GM19468 (cell line): ENCODE results near the gene MYF6.
A peak's percentile ranks its signal among the peaks of the same experiment; 100 is the strongest.
"Not testable (repeated sequence)": the region's sequence is repeated elsewhere in the genome, so short reads cannot be mapped to it uniquely, and the experiment has no call there.

Experiments
- ATAC-seq: cut with Tn5 transposase; IDR thresholded peaks from one replicate; pipeline ENCODE4 v1.9.1; 2021; ENCODE audit warnings: mild to moderate bottlenecking, moderate library complexity, moderate number of reproducible peaks; ENCODE audit not compliant: unreplicated experiment; ENCODE audit errors: extremely low read depth

Gene MYF6

DNA sequence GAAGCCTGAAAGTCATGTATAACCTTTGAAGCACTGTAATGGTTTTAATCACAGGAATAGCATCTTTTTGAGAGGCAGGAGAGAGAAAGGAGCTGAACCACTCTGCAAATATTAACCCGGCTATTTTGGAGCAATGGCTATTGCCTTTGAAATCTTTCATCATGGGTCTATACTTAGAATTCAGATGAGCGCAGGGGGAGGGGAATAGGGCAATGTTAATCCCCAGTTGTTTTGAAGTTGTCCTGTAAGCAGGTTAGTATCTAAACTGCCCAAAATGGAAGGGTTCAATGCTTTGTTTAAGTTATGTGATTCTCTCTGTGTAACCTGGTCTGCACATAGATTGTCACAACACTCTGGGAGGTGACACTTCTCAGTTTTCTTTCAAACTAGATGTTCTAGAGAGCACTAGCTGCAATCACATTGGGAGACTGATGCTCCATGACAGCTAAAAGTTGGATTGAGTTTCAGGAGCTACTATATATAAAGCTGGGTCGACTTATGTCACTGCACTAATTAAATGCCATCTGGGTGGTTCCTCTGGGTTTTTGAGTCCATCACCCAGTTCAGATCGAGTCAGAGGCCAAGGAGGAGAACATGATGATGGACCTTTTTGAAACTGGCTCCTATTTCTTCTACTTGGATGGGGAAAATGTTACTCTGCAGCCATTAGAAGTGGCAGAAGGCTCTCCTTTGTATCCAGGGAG lies at the start of gene MYF6:
Gene MYF6, plus strand, starts transcription at position 509 of the 704 bp plus-strand sequence. Its CDS starts 86 bp downstream, at position 595.
- no peak for ATAC-seq

DNA sequence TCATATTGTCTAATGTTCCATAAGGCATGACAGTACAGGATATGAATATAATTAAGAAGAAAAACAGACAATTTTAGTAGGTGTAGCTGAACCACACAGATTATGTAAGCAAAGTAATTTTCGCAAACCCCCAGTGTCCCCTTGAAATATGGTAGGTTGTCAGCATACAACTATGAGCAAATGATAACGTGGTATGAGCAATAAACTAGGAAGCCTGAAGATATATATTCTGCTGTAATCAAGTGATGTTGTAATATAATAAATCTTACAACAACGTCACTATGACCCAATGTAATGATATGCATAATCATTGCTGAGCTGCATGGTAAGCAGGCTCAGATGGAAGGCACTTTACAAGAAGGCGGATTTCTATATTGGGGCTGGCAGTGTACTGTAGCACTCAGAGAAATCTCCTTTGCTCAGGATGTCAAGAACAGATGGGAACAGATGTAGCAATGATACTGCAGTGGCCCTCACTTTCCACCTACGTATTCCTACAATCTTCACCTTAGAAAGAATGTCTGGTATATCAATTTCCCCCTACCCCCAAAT lies 47.8 kb upstream of the MYF6 start:
- no peak for ATAC-seq

DNA sequence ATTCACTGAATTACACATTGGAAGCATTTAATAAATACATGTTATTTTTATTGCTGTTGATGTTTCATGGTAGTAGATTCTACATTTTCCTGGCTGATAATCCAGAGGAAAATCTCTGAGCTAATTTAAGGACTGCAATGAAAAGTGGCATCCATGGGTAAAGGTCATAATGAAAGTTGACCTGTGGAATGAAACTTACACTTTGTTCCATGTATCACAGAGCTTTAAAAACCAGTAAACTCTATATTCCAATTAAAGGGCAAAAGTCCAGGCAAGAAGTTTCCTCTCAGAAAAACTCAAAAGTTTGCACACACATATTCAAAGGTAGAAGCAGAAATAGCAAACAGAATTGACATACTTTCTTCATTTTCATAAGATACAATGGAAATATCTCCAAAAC lies 44.8 kb upstream of the MYF6 start:
- ATAC-seq, result no peak

DNA sequence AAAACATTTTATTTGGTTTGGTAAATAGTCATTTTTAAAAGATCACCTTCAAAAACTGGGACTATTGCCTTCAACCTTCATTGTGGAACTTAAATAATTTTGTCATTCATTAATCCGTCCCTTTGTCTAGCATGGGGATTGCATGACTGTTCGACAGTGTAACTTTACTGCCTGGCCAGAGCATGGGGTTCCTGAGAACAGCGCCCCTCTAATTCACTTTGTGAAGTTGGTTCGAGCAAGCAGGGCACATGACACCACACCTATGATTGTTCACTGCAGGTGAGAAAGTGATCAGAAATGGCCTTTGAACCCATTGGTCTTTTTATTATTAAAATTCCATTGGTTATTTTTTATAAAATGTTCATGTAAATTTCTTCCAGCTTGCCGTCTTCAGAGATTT lies 37.2 kb upstream of the MYF6 start:
- no peak for ATAC-seq

DNA sequence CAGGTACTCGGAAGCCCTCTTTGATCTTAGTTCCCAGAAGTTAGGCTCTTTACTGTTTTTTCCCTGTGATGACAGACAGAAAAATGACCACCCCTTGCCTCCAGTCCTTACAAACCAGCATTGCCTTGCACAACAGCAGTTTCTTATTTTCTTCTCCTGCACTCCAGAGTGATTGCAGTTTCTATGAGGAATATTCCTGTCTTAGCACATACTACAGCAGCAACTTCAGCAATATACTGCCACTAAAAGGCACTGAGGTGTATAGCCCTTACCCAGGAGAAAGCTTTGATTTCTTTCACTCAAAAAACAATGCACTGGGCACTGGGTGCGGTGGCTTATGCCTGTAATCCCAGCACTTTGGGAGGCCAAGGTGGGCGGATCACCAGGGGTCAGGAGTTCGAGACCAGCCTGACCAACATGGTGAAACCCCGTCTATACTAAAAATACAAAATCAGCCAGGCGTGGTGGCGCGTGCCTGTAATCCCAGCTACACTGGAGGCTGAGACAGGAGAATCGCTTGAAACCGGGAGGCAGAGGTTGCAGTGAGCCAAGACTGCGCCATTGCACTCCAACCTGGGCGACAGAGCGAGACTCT lies 31.3 kb upstream of the MYF6 start:
- ATAC-seq, result not testable (repeated sequence)

DNA sequence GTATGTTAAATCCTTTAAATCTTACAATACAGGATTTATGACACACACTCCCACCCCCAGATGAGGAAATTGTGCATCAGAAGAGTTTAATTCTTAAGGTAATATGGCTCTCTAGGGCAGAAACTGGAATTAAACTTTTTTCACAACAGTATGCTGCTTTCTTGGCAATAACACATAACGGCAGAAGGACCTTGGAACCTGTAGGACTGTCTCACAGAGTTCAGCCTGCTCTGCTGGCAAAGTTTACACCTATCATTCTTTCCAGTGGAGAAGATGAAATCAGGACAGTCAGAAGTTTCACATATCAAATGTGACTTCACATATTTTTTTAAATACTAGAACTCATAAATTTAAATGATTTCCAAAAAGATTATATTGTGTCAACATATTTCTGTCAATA lies 30.6 kb upstream of the MYF6 start:
- ATAC-seq, result no peak

DNA sequence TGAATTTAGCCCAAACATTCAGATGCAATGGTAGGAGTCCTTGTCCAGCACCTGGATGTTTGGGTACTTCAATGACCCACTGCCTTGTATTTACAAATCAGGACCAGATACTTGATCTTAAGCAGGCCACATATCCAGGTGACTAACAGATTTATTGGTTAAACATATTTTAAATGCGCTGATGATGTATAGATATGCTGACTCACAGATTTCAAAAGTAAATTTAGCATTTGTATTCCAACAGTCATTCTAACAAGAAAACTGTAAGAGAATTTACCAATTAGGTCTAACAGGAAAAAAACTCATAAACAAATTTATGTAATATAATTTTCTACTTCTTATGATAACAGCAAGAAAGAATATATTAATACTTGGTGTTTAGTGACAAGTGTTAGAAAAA lies 29.4 kb upstream of the MYF6 start:
- no peak for ATAC-seq

DNA sequence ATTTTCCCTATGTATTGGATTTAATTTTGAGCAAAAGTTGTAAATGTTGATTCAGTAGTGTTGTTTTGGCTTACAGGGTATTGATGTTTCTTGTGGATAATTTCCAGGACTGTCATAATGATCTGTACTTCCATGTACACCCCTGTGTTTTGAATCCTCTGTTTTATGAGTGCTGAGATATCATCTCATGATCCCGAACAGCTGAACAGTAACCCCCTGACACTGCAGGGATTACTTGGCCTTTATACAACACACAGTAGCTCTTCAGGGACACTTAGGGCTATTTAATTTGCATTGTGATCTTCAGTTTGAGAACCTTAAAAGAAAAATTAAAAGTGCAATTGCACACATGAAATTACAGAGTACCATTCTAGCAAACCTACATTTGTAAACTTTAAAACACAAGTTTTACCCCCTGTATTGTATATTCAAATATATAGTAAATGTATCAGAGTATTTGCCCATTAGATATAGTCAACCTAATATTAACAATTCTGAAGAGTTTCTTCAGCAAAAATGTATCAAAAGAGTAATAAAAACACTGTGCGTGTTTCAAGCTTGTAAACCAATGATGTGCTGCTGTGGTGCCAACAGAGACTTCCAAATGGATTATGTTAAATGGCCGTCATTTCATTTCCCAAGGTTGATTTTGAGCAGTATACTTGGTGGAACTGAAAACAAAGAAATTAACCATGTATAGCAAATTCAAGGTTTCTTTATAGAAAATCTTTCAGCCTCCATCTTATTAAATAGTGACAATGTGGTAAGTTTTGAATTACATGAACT lies 27.9 kb upstream of the MYF6 start:
- no peak for ATAC-seq

DNA sequence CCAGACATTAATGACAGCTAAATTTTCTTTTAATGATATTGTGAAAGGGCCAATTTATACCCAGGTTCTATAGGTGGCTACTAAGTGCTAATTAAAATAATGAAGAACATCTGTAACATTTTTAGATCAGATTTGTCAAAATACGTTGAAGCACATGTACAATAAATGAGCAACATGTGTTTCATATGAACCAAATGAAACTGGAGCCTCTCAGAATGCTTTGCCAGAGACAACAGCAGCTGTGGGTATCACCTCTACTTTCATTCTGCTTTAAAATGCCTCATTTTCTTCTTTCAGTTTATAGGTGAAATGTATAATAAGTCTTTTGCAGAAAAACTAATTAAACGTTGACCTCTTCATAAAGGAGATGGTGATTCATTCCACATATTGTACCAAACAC lies 26.1 kb upstream of the MYF6 start:
- ATAC-seq, result peak; percentile 89

DNA sequence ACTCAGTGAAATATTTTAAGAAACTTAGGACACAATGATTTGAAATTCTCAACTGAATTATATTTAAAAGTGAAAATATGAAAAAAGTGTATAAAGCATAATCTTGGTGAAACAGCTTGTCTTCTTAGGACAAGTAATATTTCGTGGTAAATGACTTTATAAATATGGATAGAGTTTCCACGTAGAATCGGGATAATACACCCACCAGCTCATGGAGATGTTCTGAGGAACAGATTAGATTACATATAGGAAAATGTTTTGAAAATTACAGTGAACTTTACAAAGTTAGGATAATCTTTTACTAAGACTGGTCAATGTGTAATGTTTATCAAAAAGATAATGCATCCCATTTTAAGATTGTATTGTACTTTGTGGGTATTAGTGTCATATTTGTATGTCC lies 25.6 kb upstream of the MYF6 start:
- ATAC-seq, result no peak

DNA sequence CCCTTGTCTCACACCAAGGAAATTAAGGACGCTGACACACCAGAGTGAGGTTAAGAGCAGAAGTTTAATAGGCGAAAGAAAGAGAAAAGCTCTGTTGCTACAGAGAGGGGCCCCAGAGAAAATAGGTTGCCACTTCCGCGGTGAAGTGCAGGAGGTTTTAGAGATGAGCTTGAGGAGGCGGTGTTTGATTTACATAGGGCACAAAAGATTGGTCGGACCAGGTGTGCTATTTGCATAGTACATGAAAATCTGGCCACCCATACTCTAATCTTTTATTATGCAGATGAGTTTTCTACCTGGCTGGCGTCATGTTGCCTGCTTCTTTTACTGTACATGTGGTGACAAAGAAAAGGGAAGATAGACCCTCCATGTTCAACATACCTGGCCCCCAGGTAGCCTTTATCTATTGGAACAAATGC lies 23.3 kb upstream of the MYF6 start:
- no peak for ATAC-seq

DNA sequence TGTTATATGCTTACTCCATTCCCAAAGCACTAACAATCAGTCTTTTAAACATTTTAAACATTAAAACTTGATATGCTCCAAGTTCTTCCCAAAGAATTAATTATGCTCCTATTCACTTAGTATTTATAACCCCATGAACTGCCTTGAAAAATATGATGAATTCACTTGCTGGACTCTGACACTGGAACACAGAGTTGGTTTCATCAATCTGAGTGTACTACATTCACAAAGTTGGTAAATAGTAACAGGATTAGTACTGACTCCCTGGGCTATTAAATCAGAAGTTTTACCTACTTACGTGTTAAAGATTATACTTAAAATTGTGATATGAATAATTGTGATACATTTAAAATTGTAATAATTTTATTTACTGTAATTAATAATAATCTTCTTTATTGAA lies 17.3 kb upstream of the MYF6 start:
- ATAC-seq, result no peak

DNA sequence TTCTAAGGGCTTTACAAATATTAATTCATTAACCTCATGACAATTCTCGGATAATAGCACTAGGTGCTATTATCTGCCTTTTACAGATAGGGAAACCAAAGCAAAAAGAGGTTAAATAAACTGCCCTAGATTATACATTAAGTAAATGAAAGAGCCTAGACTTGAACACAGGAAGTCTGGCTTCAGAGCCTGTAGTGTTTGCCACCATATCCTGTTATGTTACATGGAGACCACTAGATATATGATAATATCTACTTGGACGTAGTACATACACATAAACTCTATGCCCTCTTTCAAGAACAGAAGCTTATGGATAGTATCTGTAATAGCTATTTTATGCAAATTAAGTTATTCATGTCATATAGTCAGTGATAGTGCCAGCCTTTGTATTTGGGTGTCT lies 16.9 kb upstream of the MYF6 start:
- ATAC-seq, result no peak

DNA sequence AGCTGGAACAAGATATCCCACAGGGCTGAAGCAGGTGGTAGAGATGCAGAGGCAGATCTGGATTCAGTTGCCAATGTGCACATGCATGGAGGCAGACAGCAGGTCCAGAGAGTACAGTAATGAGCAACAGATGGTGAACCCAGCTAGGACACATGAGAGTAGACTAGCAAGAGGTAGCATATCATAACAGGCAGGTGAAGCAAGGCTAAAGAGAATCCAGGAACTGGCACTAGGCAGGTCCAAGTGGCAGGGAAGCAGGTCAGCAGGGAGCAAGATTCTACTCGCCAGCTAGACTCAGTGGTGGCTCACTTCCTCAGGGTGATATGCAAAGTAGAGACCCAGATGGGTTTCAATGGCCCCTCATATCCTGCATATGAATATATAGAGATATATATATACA lies 15.3 kb upstream of the MYF6 start:
- ATAC-seq, result peak; percentile 30

DNA sequence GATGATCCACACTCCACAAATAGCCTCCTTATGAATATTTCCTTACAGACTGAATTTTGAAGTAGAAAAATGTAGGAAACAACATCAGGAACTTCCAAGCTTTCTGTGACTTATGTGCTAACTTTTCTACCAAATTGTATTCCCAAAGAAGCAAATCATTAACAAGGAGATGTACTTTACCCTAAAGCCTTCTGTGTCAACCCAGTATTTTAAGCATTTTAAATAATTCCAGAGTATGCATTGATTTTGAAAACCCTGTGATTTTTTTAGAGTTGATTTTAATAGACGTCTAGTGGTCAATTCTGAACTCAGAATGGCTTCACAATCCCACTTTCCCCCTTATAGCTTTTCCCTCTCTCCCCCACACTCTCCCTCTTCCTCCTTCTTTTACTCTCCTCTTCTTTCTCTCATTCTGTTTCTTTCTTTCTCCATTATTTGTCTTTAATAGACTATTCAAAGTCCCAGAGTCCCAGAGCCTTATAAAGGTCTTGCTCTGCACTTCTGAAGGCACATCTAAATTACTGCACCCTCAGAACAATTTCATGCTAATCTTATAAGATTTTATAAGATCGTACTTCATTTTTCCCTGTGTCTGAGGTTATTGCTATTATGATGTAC lies 10.1 kb upstream of the MYF6 start:
- ATAC-seq, result no peak

DNA sequence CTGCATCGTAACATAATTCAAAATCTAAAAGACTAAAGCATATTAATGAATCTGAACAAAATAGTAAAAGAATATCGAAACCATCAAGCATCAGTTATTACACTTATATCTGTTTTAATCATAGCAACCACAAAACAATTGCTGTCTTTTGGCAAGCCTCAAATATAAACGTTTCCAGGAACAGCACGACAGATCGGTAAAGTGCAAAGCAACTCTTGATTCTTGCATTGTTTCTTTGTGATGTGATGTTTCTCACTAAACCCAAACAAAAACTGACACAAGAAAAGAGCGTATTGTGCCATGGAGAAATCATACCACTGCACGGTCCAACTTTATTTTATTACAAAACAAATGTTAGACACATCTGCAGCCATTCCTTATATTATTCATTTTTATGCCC lies 9.2 kb upstream of the MYF6 start:
- ATAC-seq, result no peak

DNA sequence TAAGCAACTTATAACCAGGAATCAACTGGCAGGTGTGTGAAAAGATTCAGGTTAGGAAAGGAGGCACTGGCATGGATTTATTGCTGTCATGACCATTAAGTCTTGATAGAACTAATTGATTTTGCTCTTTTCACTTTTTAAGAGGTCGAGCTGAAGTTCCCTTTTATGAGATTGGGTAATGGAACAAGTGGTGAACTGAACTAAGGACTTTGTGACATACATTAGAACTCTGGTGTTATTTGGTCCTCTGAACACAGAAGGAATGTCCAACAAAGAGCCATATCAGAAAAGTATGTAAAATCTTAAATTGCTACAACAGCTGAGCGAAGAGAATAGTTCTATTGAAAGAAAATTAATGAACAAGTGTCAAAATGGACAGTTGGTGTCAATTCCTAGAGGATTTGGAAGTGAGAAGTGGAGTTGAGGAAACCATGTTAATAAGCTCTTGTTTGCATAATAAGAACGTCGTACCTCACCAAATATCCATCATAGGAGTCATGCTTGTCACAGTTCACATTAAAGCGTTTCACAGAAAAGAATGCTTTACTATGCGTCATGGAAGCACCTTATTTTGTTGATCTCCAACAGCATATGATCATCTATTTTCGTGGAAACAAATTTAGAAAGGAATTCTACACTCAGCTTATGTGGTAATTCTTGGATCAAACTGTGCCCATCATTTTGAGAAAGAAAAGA lies 8.4 kb upstream of the MYF6 start:
- no peak for ATAC-seq

DNA sequence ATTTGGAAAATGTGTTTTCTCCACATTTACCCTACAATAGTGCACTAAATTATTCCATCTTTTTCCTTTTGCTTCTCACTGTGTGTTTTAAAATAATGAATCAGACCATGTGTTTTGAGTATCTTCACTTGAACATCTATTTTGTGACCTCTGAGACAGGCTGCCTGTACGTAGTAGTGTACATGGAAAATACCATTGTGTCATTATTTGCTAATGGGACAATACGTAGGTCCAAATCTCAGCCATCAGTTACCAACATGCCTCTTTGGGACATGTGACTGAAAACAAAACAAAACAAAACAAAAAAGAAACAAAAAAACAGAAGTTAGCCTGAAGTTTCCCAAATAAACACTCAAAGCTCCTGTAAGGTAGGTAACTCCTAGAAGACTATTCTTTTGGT lies 7.1 kb upstream of the MYF6 start:
- no peak for ATAC-seq

DNA sequence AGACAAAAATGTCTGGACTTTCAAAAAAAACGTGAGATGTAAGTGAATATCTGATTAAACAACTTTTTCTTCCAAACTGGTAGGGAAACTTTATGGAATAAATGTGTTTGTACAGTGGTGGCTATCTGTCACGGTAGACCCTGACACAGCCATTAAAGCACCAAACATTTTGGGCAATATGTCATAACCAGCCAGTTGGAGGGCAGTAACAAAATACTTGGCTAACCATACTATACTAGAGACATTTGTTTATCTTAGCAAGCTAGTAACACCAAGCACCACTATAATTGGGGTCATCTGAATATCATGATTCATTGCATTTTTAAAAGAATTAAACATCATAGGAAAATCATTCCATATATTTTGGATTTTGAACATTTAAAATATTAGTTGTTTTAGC lies 6.0 kb upstream of the MYF6 start:
- ATAC-seq, result no peak
